ENCODE measurements around the gene ANXA11.
"Not testable (repeated sequence)": the region's sequence is repeated elsewhere in the genome, so short reads cannot be mapped to it uniquely, and the experiment has no call there.

DNA sequence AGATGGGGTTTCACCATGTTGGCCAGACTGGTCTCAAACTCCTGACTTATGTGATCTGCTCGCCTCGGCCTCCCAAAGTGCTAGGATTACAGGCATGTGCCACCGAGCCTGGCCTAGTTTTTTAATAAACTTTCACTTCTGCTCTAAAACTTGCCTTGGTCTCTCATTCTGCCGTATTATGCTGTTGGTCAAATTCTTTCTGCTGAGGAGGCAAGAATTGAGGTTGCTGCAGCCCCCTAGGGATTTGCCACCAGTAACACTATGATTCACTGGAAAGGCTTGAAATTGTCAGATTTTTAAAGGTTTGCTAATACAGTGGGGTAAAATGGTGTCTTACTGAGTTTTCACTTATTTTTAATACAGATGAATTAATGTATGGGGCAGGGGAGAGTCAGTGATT lies 21.4 kb upstream of the ANXA11 start:
- TF ChIP-seq, protein P1, sequence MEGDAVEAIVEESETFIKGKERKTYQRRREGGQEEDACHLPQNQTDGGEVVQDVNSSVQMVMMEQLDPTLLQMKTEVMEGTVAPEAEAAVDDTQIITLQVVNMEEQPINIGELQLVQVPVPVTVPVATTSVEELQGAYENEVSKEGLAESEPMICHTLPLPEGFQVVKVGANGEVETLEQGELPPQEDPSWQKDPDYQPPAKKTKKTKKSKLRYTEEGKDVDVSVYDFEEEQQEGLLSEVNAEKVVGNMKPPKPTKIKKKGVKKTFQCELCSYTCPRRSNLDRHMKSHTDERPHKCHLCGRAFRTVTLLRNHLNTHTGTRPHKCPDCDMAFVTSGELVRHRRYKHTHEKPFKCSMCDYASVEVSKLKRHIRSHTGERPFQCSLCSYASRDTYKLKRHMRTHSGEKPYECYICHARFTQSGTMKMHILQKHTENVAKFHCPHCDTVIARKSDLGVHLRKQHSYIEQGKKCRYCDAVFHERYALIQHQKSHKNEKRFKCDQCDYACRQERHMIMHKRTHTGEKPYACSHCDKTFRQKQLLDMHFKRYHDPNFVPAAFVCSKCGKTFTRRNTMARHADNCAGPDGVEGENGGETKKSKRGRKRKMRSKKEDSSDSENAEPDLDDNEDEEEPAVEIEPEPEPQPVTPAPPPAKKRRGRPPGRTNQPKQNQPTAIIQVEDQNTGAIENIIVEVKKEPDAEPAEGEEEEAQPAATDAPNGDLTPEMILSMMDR (IDR thresholded peaks at IDR 0.05): not testable (repeated sequence)
- not testable (repeated sequence) for TF ChIP-seq POLR2A (IDR thresholded peaks at IDR 0.05)

Data from thyroid gland (tissue), 4 donors.